GM23248 (cell line): ENCODE data around the gene TMEM238L.

Source experiments
- EZH2 ChIP-seq: fragments of 200-600 bp; sonication (generic); IDR thresholded peaks from 2 replicates; pipeline ENCODE4 v1.6.1; 2018; ENCODE audit warnings: antibody characterized with exemption, mild to moderate bottlenecking; ENCODE audit not compliant: insufficient read depth, poor library complexity, severe bottlenecking
- EZH2phosphoT487 ChIP-seq: fragments of 200-600 bp; sonication (generic); IDR thresholded peaks from 2 replicates; pipeline ENCODE4 v1.6.1; 2018; ENCODE audit warnings: antibody characterized with exemption, moderate library complexity, mild to moderate bottlenecking, low read depth; ENCODE audit not compliant: insufficient read depth

DNA sequence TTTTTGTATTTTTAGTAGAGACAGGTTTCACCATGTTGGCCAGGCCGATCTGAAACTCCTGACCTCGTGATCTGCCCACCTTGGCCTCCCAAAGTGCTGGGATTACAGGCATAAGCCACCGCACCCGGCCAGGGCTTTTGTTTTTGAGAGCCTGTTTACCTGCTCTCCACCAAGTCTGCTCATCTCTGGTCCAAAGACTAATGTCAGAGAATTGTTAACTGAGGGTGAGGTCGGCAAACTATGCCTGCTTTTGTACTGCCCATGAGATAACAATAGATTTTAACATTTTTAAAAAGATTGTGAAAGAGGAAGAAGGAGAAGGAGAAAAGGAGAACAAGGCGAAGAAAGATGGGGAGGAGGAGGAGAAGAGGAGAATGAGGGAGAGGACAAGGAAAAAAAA is 26.0 kb downstream of the TMEM238L start:
- TF ChIP-seq EZH2: no peak
- TF ChIP-seq EZH2phosphoT487: no peak
